ENCODE results near the gene MOB2.

The MOB2 gene

DNA sequence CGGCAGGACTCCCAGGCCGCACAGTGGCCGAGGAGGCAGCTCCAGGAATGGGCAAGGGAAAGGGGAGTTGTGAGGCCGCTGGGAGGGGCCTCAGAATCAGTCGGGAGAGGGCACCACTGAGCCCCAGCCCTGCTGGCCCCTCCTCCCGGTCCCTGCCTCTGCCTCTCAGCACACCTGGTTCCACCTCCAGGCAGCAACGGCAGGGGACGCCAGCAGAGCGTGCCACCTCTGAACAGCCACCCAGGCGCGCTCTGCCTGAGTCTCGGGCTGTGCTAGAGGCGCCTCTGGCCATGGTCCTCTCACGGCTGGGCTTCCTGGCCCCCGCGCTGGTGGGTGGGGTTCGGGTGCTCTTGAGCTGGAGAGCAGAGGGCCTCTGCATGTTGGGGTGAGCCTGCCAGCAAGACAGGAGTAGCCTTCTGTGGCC lies 33.0 kb downstream of the MOB2 start:
- peak; percentile 40; the same call in 1 of the 2 replicates for TF ChIP-seq CTCF (IDR thresholded peaks at IDR 0.05; ENCODE audit: borderline replicate concordance, insufficient read depth, low read depth, low read length)

GRCh38 chr11:1452744-1453143 lies 33.8 kb downstream of the MOB2 start:
- no peak overlapping the region for H3K4me3 ChIP-seq (ENCODE audit: low read depth, low read length)
- no peak for TF ChIP-seq CTCF (IDR thresholded peaks at IDR 0.05; ENCODE audit: borderline replicate concordance, insufficient read depth, low read depth, low read length)

More for the DNA sequence above, 33.0 kb downstream of the MOB2 start:
- no peak overlapping the region for H3K4me3 ChIP-seq (ENCODE audit: low read depth, low read length)

- TF ChIP-seq CTCF (IDR thresholded peaks at IDR 0.05; ENCODE audit: borderline replicate concordance, insufficient read depth, low read depth, low read length) = no peak
- no peak overlapping the region for H3K4me3 ChIP-seq (ENCODE audit: low read depth, low read length)
Observed at GRCh38 chr11:1451781-1452470, 34.7 kb downstream of the MOB2 start.

DNA sequence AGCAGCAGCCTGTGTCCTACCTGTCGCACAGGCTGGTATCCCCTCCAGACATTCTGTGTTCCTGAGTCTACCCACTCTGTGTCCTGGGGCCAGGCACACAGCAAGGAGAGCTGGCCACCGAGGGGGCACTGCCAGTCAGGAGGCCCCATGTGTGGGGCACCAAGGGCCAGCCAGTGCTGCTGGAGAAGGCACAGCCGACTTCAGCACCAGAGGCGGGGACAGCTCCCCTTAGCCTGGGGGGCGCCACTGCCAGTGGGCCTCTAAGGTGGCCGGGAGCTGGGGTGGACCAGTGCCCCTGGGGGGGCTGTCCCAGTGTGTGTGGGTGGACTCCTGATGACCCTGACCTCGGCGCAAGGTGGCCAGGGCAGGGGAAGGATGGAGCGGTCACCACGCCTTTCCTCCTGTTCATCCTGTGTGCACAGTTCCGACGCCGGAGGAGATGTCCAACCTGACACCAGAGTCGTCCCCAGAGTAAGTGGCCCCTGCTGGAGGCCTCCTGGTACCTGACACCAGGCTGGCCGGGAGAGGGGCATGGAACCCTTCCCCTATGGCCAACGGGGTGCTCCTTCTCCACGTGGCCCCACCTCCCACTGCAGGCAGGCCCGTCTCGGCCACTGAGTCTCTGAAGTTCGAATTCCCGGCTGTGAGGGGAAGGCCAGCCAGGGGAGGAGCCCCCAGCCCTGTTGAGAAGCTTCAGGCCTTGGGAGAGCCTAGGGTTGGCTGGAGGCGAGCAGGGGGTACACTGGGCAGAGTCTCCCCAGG lies 35.4 kb downstream of the MOB2 start:
- no peak overlapping the region for H3K4me3 ChIP-seq (ENCODE audit: low read depth, low read length)
- no peak for TF ChIP-seq CTCF (IDR thresholded peaks at IDR 0.05; ENCODE audit: borderline replicate concordance, insufficient read depth, low read depth, low read length)

- H3K4me3 ChIP-seq (ENCODE audit: low read depth, low read length) = no peak overlapping the region
- no peak for TF ChIP-seq CTCF (IDR thresholded peaks at IDR 0.05; ENCODE audit: borderline replicate concordance, insufficient read depth, low read depth, low read length)
Observed at GRCh38 chr11:1450344-1450875, 36.2 kb downstream of the MOB2 start.

DNA sequence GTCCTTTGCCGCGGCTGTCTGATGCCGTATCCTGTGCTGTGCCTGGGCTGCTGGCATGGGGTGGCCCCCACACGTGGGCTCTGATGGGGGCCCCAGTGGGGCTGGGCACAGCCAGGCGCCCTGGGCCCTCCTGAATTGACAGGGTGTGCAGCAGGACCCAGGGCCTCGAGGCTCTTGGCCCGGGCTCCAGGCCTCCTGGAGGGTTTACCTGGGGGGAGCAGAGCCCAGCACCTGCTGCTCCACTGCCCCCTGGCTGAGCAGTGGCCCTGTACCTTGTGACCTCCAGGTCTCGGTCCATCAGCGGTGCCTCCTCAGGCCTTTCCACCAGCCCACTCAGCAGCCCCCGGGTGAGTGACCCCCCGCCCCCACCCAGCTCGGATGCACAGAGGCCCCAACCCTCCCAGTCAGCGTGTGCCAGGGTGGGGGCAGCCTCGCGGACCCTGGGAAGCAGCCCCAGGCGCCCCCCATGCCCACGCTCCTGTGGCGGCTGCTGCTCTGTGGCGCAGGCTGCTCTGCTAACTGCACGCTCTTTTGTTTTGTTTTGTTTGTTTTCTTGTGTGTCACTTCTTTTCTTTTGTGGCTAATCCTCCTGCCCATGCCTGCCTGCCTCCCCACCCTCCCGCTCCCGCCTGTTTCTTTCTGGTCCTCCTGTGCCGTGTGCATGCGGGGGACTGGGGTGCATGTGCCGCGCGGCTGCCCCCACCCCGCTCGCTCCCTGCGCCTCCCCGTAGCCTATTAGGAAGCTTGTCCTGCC lies 36.9 kb downstream of the MOB2 start:
- no peak overlapping the region for H3K4me3 ChIP-seq (ENCODE audit: low read depth, low read length)

More for the DNA sequence above, 36.9 kb downstream of the MOB2 start:
- TF ChIP-seq CTCF (IDR thresholded peaks at IDR 0.05; ENCODE audit: borderline replicate concordance, insufficient read depth, low read depth, low read length) = no peak

Measured in GM12875 (cell line).